HG03469 (cell line): ENCODE results near the gene GTPBP2.
A peak's percentile ranks its signal among the peaks of the same experiment; 100 is the strongest.
"Not testable (repeated sequence)": the region's sequence is repeated elsewhere in the genome, so short reads cannot be mapped to it uniquely, and the experiment has no call there.

Source experiments
- ATAC-seq: cut with Tn5 transposase; IDR thresholded peaks from one replicate; pipeline ENCODE4 v1.9.1; 2021; ENCODE audit warnings: mild to moderate bottlenecking, moderate library complexity, moderate number of reproducible peaks; ENCODE audit not compliant: unreplicated experiment

Gene GTPBP2

GRCh38 chr6:43629104-43629504 lies at the start of gene GTPBP2:
TSS of gene GTPBP2 (minus strand) at chr6:43629264. CDS start at chr6:43629162, 102 bp downstream.
- ATAC-seq, result peak; percentile 70

GRCh38 chr6:43678341-43678740 lies 49.3 kb upstream of the GTPBP2 start:
- ATAC-seq, result no peak

- ATAC-seq, result no peak
These were observed 48.7 kb upstream of the GTPBP2 start for GRCh38 chr6:43677759-43678158.

- no peak for ATAC-seq
These were observed 48.0 kb upstream of the GTPBP2 start for GRCh38 chr6:43676962-43677606.

- no peak for ATAC-seq
These were observed 45.9 kb upstream of the GTPBP2 start for GRCh38 chr6:43674921-43675320.

GRCh38 chr6:43674291-43674690 lies 45.2 kb upstream of the GTPBP2 start:
- no peak for ATAC-seq

- ATAC-seq, result no peak
These were observed 44.5 kb upstream of the GTPBP2 start for GRCh38 chr6:43673444-43674084.

- ATAC-seq, result no peak
These were observed 43.0 kb upstream of the GTPBP2 start for GRCh38 chr6:43671801-43672690.

GRCh38 chr6:43671011-43671800 lies 42.1 kb upstream of the GTPBP2 start:
- no peak for ATAC-seq

GRCh38 chr6:43670623-43670986 lies 41.5 kb upstream of the GTPBP2 start:
- ATAC-seq, result no peak

GRCh38 chr6:43669922-43670622 lies 41.0 kb upstream of the GTPBP2 start:
- no peak for ATAC-seq

- ATAC-seq, result no peak
These were observed 40.2 kb upstream of the GTPBP2 start for GRCh38 chr6:43669050-43669921.

- no peak for ATAC-seq
These were observed 39.3 kb upstream of the GTPBP2 start for GRCh38 chr6:43668151-43669028.

- no peak for ATAC-seq
These were observed 38.4 kb upstream of the GTPBP2 start for GRCh38 chr6:43667245-43668150.

- no peak for ATAC-seq
These were observed 37.3 kb upstream of the GTPBP2 start for GRCh38 chr6:43666196-43666920.

- ATAC-seq, result no peak
These were observed 36.3 kb upstream of the GTPBP2 start for GRCh38 chr6:43665376-43665775.

GRCh38 chr6:43662948-43663347 lies 33.9 kb upstream of the GTPBP2 start:
- ATAC-seq, result not testable (repeated sequence)
